A673 (cell line): ENCODE results near the gene ATP2B3. TPM values are rescaled to one million over a fixed set of nuclear protein-coding genes. Genes with fewer than 3 reads are reported as not detected.
"Not testable (repeated sequence)": the region's sequence is repeated elsewhere in the genome, so short reads cannot be mapped to it uniquely, and the experiment has no call there.

Experiments used
- BruUV-seq: library from RNA; stranded (reverse); fragments of 400-500 nt; replicated peaks from 2 replicates; lab custom pipeline; 2021; lab: Mats Ljungman, UMichigan
- CTCF ChIA-PET: fragments of 300-600 bp; sonication (Branson Sonifier 250); formaldehyde crosslinking; loops from one replicate; lab custom pipeline; 2022; ENCODE audit warnings: antibody characterized with exemption; lab: Charles Lee
- POLR2A ChIA-PET: fragments of 300-600 bp; sonication (Branson Sonifier 250); formaldehyde crosslinking; loops from one replicate; lab custom pipeline; 2022; ENCODE audit warnings: antibody characterized with exemption; ENCODE audit not compliant: low non-redundant PET; lab: Charles Lee
- DNase-seq: peaks from one replicate; pipeline ENCODE4 v3.0.0-alpha.2; 2015; ENCODE audit warnings: low spot score
- H3K27ac ChIP-seq: fragments of 200-600 bp; sonication (generic); 2 replicates; pipeline ENCODE4 v1.5.1; 2016; ENCODE audit warnings: mixed run types, low read depth, mild to moderate bottlenecking, mixed read lengths, antibody characterized with exemption, low read length; ENCODE audit not compliant: poor library complexity, severe bottlenecking
- H3K27me3 ChIP-seq: fragments of 200-600 bp; sonication (generic); replicated peaks from 2 replicates; pipeline ENCODE4 v1.6.1; 2017; ENCODE audit warnings: mixed run types, low read depth, mild to moderate bottlenecking, mixed read lengths, antibody characterized with exemption, low read length; ENCODE audit not compliant: insufficient read depth, poor library complexity
- H3K36me3 ChIP-seq: fragments of 200-600 bp; sonication (generic); 2 replicates; pipeline ENCODE4 v1.6.1; 2016; ENCODE audit warnings: mixed run types, mild to moderate bottlenecking, mixed read lengths, antibody characterized with exemption, low read length; ENCODE audit not compliant: insufficient read depth, poor library complexity, severe bottlenecking
- H3K4me1 ChIP-seq: fragments of 200-600 bp; sonication (generic); 2 replicates; pipeline ENCODE4 v1.6.1; 2017; ENCODE audit warnings: mixed run types, mild to moderate bottlenecking, mixed read lengths, antibody characterized with exemption, low read length; ENCODE audit not compliant: insufficient read depth, poor library complexity, severe bottlenecking
- H3K4me3 ChIP-seq: fragments of 200-600 bp; sonication (generic); 2 replicates; pipeline ENCODE4 v1.5.1; 2016; ENCODE audit warnings: low read depth, mixed run types, mild to moderate bottlenecking, mixed read lengths, low read length; ENCODE audit not compliant: poor library complexity, severe bottlenecking
- H3K9me3 ChIP-seq: fragments of 200-600 bp; sonication (generic); 2 replicates; pipeline ENCODE4 v1.6.1; 2016; ENCODE audit warnings: mixed run types, low read depth, mild to moderate bottlenecking, mixed read lengths, antibody characterized with exemption, low read length; ENCODE audit not compliant: poor library complexity, severe bottlenecking
- EZH2 ChIP-seq: fragments of 200-600 bp; sonication (generic); IDR thresholded peaks from 2 replicates; pipeline ENCODE4 v1.6.1; 2017; ENCODE audit warnings: borderline replicate concordance, low read depth, mild to moderate bottlenecking, mixed read lengths, antibody characterized with exemption, low read length; ENCODE audit not compliant: poor library complexity, severe bottlenecking
- intact Hi-C: fragments of 100-400 bp; cut with micrococcal nuclease; formaldehyde crosslinking; loops from one replicate; pipeline ENCODE4 v1.10.0; 2022; ENCODE audit not compliant: unreplicated experiment
- total RNA-seq: library from RNA; stranded (reverse); gene quantifications from 2 replicates; pipeline ENCODE4 v1.2.3, GENCODE V29; 2021
- TF ChIP-seq, protein P1 (sequence below): fragments of 300-800, 200-600 bp; sonication (generic); conservative IDR thresholded peaks from 2 replicates; pipeline ENCODE4 v1.5.1; 2017; ENCODE audit warnings: low read depth, mild to moderate bottlenecking, antibody characterized with exemption, low read length, moderate library complexity, mixed read lengths

ATP2B3 gene
- total RNA-seq, 1 experiment from 2014 or later = 0.11 TPM

DNA sequence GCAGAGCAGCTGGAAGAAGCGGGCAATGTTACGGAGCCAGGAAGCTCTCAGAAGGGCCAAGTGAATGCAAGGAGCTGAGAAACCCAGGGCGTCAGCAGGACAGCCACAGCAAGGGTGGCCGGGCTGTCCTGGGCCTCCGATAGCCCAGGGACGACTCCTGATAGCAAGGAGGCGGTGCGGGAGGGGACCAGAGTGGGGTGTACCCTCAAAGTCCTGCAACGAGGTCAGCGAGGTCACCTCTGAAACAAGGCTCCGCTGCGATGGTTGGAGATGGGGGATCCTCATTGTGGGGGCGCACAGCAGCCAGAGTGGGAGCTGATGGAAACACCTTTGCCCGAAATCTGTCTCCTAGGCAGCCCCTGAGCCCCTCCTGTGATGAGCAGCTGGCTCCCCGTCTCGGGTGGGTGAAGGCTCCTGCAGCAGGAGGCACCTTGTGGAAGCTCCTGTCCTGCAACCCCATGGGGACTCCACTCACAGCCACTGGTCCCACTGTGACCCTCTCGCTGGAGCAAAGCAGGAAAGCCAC is 85.8 kb downstream of the ATP2B3 start:
- no peak for DNase-seq
- Histone ChIP-seq H3K9me3 (no peaks in the 10 kb centered on the region), H3K27me3 (no peaks in the 10 kb centered on the region), H3K36me3 (no peaks in the 10 kb centered on the region), H3K27ac (no peak overlapping the region), H3K4me1 (no peaks in the 10 kb centered on the region), H3K4me3 (no peak overlapping the region)
- intact Hi-C loops = no loop called here
- POLR2A ChIA-PET = no interaction called here
- no peak for TF ChIP-seq EZH2
- TF ChIP-seq, protein P1, sequence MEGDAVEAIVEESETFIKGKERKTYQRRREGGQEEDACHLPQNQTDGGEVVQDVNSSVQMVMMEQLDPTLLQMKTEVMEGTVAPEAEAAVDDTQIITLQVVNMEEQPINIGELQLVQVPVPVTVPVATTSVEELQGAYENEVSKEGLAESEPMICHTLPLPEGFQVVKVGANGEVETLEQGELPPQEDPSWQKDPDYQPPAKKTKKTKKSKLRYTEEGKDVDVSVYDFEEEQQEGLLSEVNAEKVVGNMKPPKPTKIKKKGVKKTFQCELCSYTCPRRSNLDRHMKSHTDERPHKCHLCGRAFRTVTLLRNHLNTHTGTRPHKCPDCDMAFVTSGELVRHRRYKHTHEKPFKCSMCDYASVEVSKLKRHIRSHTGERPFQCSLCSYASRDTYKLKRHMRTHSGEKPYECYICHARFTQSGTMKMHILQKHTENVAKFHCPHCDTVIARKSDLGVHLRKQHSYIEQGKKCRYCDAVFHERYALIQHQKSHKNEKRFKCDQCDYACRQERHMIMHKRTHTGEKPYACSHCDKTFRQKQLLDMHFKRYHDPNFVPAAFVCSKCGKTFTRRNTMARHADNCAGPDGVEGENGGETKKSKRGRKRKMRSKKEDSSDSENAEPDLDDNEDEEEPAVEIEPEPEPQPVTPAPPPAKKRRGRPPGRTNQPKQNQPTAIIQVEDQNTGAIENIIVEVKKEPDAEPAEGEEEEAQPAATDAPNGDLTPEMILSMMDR = no peak
- CTCF ChIA-PET = no interaction called here
- no TSS peak for BruUV-seq

DNA sequence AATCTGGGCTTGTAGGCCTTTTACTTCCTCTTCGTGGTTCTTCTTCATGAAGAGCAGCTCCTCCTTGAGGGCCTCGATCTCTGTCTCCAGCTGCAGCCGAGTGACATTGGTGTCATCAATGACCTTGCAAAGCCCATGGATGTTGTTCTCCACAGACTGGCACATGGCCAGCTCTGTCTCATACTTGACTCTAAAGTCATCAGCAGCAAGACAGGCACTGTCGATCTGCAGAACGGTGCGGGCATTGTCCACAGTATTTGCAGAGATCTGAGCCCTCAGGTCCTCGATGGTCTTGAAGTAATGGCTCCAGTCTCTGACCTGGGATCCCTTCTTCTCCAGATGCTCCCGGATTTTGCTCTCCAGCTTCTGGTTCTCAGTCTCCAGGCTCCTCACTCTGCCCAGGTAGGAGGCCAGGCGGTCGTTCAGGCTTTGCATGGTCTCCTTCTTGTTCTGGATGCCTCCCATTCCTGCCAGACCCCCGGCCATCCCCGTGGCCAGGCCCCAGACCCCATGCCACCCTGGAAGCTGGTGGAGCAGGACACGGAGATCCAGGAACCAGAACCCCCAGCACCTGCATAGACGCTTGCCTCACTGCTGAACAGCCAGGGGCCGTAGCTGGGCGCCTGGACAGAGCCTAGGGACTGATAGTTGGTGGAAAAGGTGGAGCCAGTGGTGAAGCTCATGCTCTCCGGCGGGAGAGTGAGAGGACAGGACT is 87.4 kb downstream of the ATP2B3 start:
- H3K9me3 ChIP-seq, CTCF ChIA-PET, intact Hi-C loops, H3K27ac ChIP-seq, H3K4me1 ChIP-seq, POLR2A ChIA-PET, H3K36me3 ChIP-seq, BruUV-seq, DNase-seq, H3K4me3 ChIP-seq, H3K27me3 ChIP-seq: not testable (repeated sequence)

DNA sequence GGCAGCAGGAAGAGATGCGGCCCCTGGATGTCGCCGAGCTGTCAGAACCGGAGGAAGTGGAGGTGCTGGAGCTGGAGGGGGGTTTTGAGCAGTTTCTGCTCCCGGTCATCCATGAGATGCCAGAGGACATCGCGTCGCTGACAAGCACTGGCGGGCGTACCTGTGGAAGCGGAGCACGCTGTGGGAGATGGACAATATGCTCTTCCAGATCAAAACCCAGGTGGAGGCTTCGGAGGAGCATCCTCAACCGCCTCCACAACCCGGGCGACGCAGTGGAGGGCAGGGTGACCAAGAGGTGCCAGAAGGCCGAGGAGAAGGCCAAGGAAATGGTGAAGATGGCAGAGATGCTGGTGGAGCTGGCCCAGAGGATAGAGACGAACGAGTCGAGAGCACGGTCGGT is 89.1 kb downstream of the ATP2B3 start:
- TF ChIP-seq, protein P1 = no peak
- no peak for TF ChIP-seq EZH2
- Histone ChIP-seq H3K27me3 (no peaks in the 10 kb centered on the region), H3K4me1 (no peaks in the 10 kb centered on the region), H3K36me3 (no peaks in the 10 kb centered on the region), H3K27ac (no peak overlapping the region), H3K9me3 (no peaks in the 10 kb centered on the region), H3K4me3 (no peak overlapping the region)
- intact Hi-C loops = no loop called here
- ChIA-PET POLR2A (no interaction called here), CTCF (no interaction called here)
- no TSS peak for BruUV-seq
- no peak for DNase-seq

DNA sequence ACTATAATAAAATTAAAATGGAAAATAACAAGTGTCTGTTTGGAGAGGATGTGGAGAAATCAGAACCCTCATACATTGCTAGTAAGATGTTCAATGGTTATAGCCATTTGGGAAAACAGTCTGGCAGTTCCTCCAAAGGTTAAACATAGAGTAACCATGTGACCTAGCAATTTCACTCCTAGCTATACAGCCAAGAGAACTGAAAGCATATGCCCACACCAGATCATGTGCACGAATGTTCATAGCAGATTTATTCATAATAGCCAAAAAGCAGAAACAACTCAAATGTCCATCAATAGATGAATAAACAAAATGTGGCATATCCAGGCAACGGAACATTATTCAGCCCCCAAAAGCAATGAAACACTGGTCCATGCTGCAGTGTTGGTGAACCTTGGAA is 90.9 kb downstream of the ATP2B3 start:
- Histone ChIP-seq H3K4me3 (no peak overlapping the region), H3K27me3 (peaks cover 13% of the 10 kb centered on the region), H3K27ac (no peak overlapping the region), H3K36me3 (no peaks in the 10 kb centered on the region), H3K9me3 (no peaks in the 10 kb centered on the region), H3K4me1 (no peaks in the 10 kb centered on the region)
- TF ChIP-seq EZH2 = no peak
- TF ChIP-seq, protein P1 = no peak
- ChIA-PET CTCF (no interaction called here), POLR2A (no interaction called here)
- no TSS peak for BruUV-seq
- DNase-seq = no peak
- intact Hi-C loops = no loop called here
